Jurkat, Clone E6-1 (cell line): ENCODE results near the gene PEMT. TPM values are rescaled to one million over a fixed set of nuclear protein-coding genes. Genes with fewer than 3 reads are reported as not detected.
"Not testable (repeated sequence)": the region's sequence is repeated elsewhere in the genome, so short reads cannot be mapped to it uniquely, and the experiment has no call there.

ENCODE experiments used
- DNase-seq: peaks from one replicate; pipeline ENCODE4 v3.0.0-alpha.2; 2011; ENCODE audit warnings: low read depth, low spot score
- H3K4me3 ChIP-seq: 2 replicates; pipeline ENCODE4 v1.5.1; 2011; ENCODE audit warnings: mild to moderate bottlenecking, low read length, control low read depth, moderate library complexity
- polyA plus RNA-seq: library from polyadenylated mRNA; unstranded; fragments of >200 nt; gene quantifications from one replicate; pipeline ENCODE4 v1.2.1, GENCODE V29; 2012; ENCODE audit warnings: missing spikeins; ENCODE audit not compliant: insufficient read length, insufficient read depth

PEMT gene, protein sequence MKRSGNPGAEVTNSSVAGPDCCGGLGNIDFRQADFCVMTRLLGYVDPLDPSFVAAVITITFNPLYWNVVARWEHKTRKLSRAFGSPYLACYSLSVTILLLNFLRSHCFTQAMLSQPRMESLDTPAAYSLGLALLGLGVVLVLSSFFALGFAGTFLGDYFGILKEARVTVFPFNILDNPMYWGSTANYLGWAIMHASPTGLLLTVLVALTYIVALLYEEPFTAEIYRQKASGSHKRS
- polyA plus RNA-seq: 93.7 TPM

DNA sequence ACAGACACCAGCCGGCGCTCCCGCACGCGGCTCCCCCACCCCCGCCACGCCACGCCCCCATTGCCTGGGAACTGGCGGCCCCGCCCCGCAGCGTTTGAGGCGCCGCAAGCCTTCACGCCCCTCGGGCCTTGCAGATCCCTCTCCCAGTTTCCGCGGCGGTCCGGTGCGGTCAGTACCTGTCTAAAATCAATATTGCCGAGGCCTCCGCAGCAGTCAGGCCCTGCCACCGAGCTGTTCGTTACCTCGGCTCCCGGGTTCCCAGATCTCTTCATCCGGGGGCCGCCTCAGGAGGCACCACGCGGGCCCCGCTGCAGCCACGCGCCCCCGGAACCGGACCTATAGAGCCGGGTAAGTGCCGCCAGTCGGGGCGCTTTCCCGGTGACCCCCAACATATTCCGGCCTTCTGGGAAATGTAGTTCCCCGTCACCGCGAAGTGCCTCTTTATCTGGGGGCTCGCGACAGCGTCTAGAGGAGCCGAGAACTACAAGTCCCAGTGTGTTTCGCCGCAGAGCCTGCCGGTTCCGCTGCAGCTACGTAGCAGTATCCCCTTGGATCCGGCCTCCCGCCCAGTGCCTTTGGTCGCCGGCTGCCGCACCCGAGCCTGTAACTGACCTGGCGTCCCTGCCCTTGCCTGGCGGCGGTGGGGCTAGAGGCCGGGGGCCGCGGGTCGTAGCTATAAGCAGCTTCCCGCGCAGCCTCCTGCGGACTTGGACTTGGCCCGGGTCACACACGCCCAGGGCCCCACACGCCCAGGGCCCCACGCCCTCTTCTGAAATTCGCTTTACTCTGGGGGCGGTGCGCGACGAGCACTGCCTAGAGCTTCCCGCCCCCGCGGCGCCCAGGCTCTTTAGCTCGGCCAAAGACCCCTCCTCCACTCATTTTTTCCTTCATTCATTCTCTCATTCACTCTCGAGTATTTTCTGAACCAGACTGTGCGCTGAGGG lies at the start of gene PEMT:
Gene PEMT, minus strand, starts transcription at position 354 of the 944 bp plus-strand sequence. Its CDS starts 82 bp downstream, at position 272.
- DNase-seq: peak; percentile 97
- H3K4me3 ChIP-seq: peak within 1 kb of the TSS; percentile 94

DNA sequence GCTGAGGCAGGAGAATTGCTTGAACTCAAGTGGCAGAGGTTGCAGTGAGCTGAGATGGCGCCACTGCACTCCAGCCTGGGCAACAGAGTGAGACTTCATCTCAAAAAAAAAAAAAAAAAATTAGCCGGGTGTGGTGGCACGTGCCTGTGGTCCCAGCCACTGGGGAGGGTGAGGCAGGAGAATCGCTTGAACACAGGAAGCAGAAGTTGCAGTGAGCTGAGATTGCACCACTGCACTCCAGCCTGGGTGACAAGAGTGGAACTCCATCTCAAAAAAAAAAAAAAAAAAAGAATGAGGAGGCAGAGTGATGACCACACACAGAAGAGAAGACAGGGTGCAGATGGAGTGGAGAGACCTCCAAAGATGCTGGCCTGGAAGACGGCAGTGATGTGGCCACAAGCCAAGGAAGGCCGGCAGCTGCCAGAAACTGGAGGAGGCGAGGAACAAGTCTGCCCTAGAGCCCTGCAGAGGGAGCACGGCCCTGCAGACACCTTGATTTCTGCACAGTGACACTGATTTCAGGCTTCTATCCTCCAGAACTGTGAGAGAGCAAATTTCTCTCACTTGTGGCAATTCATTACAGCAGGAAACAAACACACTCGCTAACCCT lies 48.3 kb upstream of the PEMT start:
- H3K4me3 ChIP-seq, DNase-seq: not testable (repeated sequence)

DNA sequence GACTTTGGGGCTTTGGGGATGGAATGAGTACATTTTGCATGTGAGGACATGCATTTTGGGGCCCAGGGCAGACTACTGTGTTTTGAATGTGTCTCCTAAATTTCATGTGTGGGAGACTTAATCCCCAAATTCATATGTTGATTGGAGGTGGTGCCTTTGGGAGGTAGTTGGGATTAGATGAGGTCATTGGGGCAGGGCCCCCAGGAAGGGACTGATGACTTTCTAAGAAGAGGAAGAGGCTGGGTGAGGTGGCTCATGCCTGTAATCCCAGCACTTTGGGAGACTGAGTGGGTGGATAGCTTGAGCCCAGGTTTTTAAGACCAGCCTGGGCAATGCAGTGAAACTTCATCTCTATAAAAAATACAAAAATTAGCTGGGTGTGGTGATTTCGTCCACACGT lies 47.0 kb upstream of the PEMT start:
- no peak overlapping the region for H3K4me3 ChIP-seq
- no peak for DNase-seq

DNA sequence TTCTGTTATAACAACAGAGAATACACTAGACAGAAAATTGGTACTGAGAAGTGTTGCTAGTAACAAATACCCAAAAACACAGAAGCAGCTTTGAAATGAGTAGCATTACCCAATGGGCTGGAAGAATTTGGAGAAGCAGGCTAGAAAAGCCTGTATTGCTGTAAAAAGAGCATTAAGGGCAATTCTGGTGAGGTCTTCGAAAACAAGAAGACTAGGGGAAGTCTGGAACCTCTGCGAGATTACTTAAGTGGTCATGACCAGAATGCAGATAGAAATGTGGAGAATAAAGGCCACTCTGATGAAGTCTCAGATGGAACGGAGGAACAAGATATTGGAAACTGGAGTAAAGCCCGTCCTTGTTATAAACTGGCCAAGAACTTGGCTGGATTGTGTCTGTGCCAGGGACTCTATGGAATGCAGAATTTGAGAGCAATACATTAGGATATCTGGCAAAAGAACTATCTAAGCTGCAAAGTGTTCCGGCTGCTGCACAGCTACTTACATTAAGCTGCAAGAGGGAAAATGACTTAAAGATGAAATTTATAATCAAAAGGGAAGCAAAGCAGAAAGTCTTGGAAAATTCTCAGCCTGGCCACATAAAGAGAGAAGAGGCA lies 44.9 kb upstream of the PEMT start:
- no peak overlapping the region for H3K4me3 ChIP-seq
- DNase-seq: no peak

DNA sequence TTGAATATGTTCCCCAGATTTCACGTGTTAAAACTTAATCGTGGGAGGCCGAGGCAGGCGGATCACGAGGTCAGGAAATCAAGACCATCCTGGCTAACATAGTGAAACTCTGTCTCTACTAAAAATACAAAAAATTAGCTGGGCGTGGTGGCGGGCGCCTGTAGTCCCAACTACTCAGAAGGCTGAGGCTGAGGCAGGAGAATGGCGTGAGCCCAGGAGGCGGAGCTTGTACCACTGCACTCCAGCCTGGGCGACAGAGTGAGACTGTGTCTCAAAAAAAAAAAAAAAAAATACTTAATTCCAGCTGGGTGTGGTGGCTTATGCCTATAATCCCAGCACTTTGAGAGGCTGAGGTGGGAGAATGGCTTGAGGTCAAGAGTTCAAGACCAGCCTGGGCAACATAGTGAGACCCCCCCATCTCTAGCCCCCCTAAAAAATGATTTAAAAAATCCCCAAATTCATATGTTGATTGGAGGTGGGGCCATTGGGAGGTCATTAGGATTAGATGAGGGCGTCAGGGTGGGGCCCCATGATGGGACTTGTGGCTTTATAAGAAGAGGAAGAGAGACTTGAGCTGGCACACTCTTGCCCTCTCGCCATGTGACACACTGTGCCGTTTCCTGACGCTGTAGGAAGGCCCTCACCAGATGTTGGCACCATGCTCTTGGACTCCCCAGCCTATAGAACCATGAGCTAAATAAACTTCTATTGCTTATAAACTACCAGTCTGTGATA lies 44.2 kb upstream of the PEMT start:
- not testable (repeated sequence) for DNase-seq, H3K4me3 ChIP-seq

DNA sequence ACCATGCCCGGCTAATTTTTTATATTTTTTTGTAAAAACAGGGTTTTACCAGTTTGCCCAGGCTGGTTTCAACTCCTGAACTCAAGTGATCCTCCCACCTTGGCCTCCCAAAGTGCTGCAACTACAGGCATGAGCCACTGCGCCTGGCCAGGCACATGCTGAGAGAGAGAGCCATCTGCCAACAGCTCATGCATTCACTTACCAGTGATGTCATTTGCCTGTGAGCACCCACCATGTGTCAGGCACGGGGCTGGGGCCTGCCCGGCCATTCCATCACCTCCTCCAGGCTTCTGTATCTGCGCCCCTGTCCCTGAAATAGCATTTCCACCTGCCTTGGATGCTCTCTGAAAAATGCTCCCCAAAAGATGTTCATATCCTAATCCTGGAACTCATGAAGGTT lies 43.6 kb upstream of the PEMT start:
- H3K4me3 ChIP-seq: no peak overlapping the region
- DNase-seq: no peak

DNA sequence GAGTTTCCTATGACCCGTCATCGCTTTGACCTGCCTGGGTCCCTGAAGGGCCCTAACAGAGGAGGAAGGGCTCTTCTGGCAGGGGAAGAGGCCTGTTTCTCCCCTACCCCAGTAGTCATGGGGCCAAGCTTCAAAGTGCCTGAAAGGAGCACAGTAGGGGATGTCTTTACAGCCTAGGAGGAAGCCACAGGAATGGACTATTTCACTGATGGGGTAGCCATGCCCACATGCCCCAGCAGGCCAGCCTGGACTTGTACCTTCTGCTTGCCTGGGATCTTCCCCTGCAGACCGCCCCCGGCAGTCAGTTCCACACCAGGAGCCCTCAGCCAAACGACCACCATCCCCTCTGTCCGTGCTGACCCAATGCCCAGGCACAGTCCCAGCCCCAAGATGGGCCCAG lies 41.8 kb upstream of the PEMT start:
- no peak overlapping the region for H3K4me3 ChIP-seq
- DNase-seq: no peak

DNA sequence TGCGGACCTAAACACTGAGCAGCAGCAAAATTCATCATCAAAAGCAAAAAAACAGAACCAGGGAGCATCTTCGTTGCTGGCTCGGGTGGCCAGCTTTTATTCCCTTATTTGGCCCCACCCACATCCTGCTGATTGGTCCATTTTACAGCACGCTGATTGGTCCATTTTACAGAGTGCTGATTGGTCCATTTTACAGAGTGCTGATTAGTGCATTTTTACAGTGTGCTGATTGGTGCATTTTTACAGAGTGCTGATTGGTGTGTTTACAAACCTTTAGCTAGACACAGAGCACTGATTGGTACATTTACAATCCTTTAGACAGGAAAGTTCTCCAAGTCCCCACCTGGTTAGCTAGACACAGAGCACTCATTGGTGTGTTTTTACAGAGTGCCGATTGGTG lies 41.2 kb upstream of the PEMT start:
- not testable (repeated sequence) for DNase-seq, H3K4me3 ChIP-seq

DNA sequence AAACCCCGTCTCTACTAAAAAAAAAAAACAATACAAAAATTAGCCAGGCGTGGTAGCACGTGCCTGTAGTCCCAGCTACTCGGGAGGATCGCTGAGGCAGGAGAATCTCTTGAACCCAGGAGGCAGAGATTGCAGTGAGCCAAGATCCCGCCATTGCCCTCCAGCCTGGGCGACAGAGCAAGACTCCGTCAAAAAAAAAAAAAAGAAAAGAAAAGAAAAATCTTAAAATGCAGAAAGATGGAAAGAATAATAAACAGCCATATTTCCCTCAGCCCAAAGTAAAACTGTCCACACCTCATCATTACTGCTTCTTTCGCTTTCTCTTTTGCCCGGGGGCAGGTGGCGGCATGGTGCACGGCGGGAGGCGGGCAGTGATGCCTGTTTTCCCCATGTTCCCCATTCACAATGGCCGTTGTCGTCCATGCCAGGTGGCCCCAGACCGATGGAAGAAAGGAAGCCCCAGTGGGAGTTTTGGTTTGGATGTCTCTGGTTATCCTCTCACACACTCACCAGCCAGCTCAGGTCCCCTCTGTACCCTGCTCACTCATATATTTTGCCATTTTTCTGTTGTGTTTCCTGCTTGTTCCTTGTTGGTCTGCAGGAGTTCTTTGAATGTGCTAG lies 37.0 kb upstream of the PEMT start:
- no peak overlapping the region for H3K4me3 ChIP-seq
- no peak for DNase-seq

DNA sequence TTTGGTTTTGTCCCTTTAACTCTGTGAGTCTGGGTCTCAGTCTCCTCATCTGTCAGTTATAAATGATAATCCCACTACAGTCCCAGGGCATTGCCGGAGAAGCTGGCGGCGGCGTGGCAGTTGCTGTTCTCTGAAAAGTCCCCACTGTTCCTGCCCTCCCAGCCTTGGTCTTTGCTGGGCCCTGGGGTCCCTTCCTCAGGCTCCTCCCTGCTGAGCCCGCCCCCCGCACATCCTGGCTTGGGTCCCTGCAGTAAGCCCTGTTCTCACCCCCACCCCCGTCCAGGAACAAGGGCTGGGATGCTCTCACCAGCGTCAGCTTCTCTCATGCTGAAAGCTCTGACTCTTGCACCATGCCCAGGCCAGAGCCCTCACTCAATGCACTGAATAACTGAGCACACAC lies 35.3 kb upstream of the PEMT start:
- no peak overlapping the region for H3K4me3 ChIP-seq
- no peak for DNase-seq

DNA sequence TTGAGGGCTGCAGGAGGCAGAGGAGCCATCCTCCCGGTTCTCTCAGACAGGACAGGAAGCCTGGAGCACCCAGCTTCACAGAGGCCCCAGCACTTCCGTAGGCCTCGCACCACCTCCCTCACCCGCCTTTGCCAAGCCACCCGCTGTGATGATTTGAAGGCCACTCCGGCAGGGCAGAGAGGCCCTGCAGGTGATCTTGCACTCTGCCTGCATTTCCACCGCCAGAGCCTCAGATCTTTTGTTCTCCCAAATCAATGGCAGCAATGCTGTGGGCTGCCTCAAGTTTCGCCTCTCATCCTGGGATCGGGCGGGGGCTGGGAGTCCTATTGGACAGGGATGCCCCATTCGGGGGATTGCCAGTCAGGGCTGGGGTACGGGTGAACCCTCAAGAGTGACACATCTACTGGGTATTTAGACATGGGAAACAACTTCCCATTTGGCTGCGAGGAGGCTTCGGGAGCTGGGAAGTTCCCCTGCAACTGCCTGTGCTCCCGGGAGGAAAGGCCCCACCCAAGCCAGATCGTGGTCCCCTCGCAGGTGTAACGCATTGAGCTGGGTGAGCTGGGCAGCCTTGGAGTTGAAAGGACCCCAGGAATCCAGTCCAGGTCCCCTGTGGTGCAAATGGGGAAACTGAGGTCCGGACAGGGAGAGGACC lies 34.8 kb upstream of the PEMT start:
- no peak for DNase-seq
- no peak overlapping the region for H3K4me3 ChIP-seq

DNA sequence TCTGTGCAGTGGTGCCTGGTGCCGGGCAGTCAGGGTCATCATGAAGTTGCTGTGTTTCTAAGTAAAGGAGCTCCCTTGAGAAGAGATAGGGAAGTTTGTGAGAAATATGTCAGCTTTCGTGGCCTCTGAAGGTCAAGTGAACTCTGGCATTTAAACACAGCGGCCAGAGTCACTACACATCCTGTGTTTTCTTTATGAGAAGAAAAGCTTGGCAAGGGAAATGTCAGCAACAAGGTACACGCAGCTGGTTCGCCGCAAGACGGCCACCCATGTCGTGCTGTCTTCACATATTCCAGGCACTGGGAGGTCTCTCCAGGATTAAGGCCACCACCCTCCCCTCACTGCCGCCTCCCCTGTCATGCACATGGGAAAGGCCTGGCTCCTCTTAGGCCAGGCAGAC lies 33.2 kb upstream of the PEMT start:
- DNase-seq: no peak
- no peak overlapping the region for H3K4me3 ChIP-seq

DNA sequence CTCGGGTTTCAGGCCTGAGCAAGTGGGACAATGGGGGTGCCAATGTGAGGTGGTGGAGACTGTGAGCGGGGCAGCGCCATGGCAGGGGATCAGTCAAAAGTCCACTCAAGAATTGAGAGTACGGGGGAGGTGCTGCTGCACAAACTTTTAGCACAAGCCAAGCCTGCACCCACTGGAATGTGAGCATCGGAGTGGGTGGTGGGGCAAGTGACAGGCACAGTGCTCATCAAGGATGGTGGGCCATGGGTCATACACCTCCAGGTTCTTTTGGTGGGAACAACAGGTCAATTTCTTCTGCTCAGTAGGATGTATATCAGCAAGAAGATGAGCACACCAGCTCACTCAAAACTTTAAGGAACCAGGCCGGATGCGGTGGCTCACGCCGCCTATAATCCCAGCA lies 32.4 kb upstream of the PEMT start:
- no peak for DNase-seq
- H3K4me3 ChIP-seq: no peak overlapping the region

DNA sequence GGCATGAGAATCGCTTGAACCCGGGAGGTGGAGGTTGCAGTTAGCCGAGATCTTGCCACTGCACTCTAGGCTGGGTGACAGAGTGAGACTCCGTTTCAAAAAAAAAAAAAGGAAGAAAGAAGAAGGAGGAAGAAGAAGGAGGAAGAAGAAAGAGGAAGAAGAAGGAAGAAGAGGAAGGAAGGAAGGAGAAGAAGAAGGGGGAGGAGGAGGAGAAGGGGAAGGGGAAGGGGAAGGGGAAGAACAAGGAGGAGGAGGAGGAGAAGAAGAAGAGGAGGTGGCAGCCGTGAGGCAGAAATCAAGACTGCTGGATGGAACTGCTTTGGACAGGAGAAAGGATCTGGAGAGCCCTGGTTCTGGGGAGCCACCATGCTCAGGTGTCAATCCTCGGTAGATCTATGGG lies 29.7 kb upstream of the PEMT start:
- no peak overlapping the region for H3K4me3 ChIP-seq
- DNase-seq: no peak

DNA sequence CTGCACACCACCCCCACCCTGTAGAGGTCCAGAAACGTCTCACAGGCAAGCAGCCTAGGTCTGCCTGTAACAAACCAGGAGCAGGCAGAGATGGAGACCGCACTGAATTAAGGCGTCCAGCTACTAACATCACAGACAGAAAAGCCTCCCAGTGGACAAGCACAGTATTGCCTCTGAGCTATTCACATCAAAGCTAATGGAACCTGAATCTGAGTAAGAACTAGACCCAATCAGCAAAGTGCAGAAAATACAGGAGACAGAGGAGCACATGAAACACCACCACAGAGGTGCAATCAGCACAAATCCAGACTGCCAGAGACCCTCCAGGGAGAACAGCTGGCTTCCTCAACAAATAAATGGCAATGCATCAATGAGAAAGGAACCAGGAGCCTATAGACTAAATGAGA lies 22.2 kb upstream of the PEMT start:
- H3K4me3 ChIP-seq: no peak overlapping the region

DNA sequence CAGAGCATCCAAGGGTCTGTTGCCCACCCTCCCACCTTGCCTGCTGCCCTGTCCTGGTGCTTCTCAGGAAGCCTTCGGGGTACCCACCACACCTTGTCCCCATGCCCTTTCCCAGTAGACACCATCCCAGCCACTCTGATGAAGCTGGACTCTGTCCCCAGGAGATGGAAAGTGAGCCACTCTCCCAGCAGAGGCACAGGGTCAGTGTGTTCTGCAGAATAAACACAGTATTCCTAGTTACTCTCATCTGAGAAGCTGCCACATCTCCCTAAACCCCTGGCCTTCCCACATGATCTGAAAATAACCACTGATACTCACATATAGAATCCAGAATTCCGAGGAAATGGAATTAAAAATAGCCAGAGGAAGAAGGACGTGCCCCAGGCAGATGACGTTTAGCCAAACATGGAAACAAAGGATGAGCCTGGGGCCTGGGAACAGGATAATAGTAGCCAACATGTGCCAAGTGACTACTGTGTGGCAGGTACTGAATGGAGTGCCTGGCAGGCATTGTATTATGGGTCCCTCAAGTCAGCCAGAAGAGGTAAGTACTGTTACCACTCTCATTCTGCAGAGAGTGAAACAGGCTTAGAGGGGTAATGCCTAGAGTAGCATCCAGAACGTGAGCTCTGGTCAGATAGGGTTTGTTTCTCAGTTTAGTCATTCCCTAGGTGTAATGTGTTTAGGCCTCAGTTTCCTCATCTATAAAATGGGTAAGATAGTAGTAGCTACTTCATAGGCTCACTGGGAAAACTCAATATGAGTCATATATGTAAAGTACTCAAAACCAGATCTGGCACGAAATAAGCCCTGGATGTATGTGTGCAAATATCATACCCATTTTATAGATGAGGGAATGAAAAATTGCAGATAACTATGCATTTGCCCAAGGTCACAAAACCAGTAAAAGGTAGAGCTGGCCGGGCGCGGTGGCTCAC lies 20.8 kb upstream of the PEMT start:
- DNase-seq: no peak

More for the DNA sequence above, 22.2 kb upstream of the PEMT start:
- DNase-seq: peak; percentile 77

DNA sequence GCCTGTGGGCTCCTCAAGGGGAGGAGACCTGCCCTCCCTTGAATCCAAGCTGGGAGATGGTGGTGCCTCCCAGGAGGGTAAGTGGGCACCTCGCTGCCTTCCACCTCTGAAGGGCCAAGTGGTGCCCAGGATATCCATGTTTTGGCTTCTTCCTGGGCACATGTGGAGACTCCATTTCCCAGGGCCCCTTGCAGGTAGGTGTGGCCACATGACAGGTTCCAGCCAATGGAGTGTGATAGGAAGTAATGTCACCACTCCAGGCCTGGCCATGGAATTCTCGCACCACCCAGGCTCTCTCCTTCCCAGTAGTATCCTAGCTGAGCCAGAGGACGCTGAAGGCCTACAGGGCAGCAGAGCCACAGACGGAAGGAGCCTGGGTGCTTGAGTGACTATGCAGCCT lies 17.6 kb upstream of the PEMT start:
- DNase-seq: no peak
- no peak overlapping the region for H3K4me3 ChIP-seq

More for the DNA sequence above, 20.8 kb upstream of the PEMT start:
- H3K4me3 ChIP-seq: no peak overlapping the region
